Measurements from ENCODE around the gene SPATS1. TPM values are rescaled to one million over a fixed set of nuclear protein-coding genes. Genes with fewer than 3 reads are reported as not detected.

Gene SPATS1
- total RNA-seq, 2 donors from 2014 or later: not detected

DNA sequence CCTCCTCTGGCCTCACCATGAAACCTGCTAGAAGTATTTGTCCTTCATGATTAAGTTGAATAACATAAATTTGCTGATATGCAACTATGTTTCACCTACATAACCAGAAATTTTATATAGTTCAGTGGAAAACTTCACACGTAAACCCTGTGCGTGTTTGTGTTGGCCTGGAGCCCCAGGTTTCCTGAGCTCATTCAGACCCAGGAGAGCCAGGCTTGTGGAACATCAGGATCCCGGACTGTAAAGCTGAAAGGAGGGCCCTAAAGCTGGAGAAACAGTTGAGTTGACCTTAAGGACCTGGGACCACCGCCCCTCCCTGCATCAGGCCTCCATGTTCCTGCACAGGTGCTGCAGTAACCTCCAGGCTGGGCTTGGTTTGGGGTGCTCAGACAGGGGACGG lies 3.1 kb upstream of the SPATS1 start:
- no peak for DNase-seq
- H3K4me1 ChIP-seq (ENCODE audit: control insufficient read depth, insufficient read depth, low read length): peaks cover 4% of the 10 kb centered on the region
- Mint-ChIP-seq H3K4me1 (peaks cover 5% of the 10 kb centered on the region), H3K36me3 (ENCODE audit: low read depth) (no peaks in the 10 kb centered on the region), H3K4me3 (no peak overlapping the region), H3K27ac (no peak overlapping the region), H3K9me3 (no peaks in the 10 kb centered on the region), H3K27me3 (ENCODE audit: insufficient read depth) (peaks cover 30% of the 10 kb centered on the region)
- no peak overlapping the region for H3K4me3 ChIP-seq (ENCODE audit: low read length)
- H3K9me3 ChIP-seq (ENCODE audit: control insufficient read depth, low read length): no peaks in the 10 kb centered on the region
- TF ChIP-seq, protein P1, sequence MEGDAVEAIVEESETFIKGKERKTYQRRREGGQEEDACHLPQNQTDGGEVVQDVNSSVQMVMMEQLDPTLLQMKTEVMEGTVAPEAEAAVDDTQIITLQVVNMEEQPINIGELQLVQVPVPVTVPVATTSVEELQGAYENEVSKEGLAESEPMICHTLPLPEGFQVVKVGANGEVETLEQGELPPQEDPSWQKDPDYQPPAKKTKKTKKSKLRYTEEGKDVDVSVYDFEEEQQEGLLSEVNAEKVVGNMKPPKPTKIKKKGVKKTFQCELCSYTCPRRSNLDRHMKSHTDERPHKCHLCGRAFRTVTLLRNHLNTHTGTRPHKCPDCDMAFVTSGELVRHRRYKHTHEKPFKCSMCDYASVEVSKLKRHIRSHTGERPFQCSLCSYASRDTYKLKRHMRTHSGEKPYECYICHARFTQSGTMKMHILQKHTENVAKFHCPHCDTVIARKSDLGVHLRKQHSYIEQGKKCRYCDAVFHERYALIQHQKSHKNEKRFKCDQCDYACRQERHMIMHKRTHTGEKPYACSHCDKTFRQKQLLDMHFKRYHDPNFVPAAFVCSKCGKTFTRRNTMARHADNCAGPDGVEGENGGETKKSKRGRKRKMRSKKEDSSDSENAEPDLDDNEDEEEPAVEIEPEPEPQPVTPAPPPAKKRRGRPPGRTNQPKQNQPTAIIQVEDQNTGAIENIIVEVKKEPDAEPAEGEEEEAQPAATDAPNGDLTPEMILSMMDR (conservative IDR thresholded peaks at IDR 0.05): no peak
- no peak overlapping the region for H3K9ac ChIP-seq (ENCODE audit: extremely low read depth, low read length, poor library complexity, severe bottlenecking)
- peaks cover 2% of the 10 kb centered on the region for H3K27me3 ChIP-seq (ENCODE audit: control insufficient read depth, insufficient read depth, low read length, poor library complexity, severe bottlenecking)
- WGBS, 2 experiments (ENCODE audit: insufficient coverage in 1 of 2, insufficient read length in 1 of 2): 81 to 86% methylated on average over 4 to 5 of the region's 5 CpGs
- H3K27ac ChIP-seq (ENCODE audit: low read depth, low read length): no peak overlapping the region
- H3K36me3 ChIP-seq (ENCODE audit: control insufficient read depth, insufficient read depth, low read length): no peaks in the 10 kb centered on the region

- TF ChIP-seq, protein P1 (conservative IDR thresholded peaks at IDR 0.05): no peak
- Histone ChIP-seq H3K4me3 (ENCODE audit: low read length) (no peak overlapping the region), H3K9ac (ENCODE audit: extremely low read depth, low read length, poor library complexity, severe bottlenecking) (no peak overlapping the region), H3K4me1 (ENCODE audit: control insufficient read depth, insufficient read depth, low read length) (peaks cover 4% of the 10 kb centered on the region), H3K27ac (ENCODE audit: low read depth, low read length) (no peak overlapping the region), H3K9me3 (ENCODE audit: control insufficient read depth, low read length) (no peaks in the 10 kb centered on the region), H3K27me3 (ENCODE audit: control insufficient read depth, insufficient read depth, low read length, poor library complexity, severe bottlenecking) (peaks cover 4% of the 10 kb centered on the region), H3K36me3 (ENCODE audit: control insufficient read depth, insufficient read depth, low read length) (no peaks in the 10 kb centered on the region)
- 78 to 79% methylated on average over 4 to 7 of the region's 7 CpGs for WGBS, 2 experiments (ENCODE audit: insufficient coverage in 1 of 2, insufficient read length in 1 of 2)
- Mint-ChIP-seq H3K9me3 (no peaks in the 10 kb centered on the region), H3K4me3 (no peak overlapping the region), H3K4me1 (peaks cover 5% of the 10 kb centered on the region), H3K27me3 (ENCODE audit: insufficient read depth) (peaks cover 30% of the 10 kb centered on the region), H3K27ac (no peak overlapping the region), H3K36me3 (ENCODE audit: low read depth) (no peaks in the 10 kb centered on the region)
- DNase-seq: no peak
These were observed 2.5 kb upstream of the SPATS1 start for GRCh38 chr6:44339763-44340625.

DNA sequence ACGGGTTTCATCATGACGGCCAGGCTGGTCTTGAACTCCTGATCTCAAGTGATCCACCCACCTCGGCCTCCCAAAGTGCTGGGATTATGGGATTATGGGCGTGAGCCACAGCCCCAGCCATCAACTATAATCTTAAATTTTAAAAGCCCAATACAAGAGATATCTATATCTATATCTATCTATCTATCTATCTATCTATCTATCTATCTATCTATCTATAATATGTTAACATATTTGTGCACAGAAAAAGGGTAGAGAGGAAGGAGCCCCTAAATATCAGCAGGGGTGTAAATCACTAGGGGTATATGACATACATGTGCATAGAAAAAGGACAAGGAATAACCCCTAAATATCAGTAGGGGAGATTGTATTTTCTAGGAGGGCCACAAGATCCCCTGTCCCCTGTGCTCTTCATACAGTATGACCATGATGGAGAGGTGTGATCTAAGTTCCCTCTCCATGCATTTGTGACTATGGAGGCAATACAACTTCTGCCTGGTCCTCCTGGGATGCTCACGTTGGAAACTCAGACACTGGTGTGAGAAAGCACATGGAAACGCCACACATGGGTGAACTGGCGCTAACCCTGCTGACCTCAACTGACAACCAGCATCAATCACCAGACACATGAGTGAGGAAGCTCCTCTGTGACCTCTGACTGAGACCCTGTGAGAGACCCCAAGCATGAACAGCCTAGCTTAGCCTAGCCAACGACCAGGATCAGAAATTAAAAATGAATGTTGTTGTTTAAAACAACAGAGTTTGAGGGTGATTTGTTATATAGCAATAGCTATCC lies 1.2 kb upstream of the SPATS1 start:
- Mint-ChIP-seq H3K27ac (no peak overlapping the region), H3K36me3 (ENCODE audit: low read depth) (no peaks in the 10 kb centered on the region), H3K4me3 (no peak overlapping the region), H3K4me1 (peaks cover 5% of the 10 kb centered on the region), H3K27me3 (ENCODE audit: insufficient read depth) (peaks cover 30% of the 10 kb centered on the region), H3K9me3 (no peaks in the 10 kb centered on the region)
- Histone ChIP-seq H3K4me1 (ENCODE audit: control insufficient read depth, insufficient read depth, low read length) (peaks cover 4% of the 10 kb centered on the region), H3K36me3 (ENCODE audit: control insufficient read depth, insufficient read depth, low read length) (no peaks in the 10 kb centered on the region), H3K9ac (ENCODE audit: extremely low read depth, low read length, poor library complexity, severe bottlenecking) (no peak overlapping the region), H3K27ac (ENCODE audit: low read depth, low read length) (no peak overlapping the region), H3K9me3 (ENCODE audit: control insufficient read depth, low read length) (no peaks in the 10 kb centered on the region), H3K4me3 (ENCODE audit: low read length) (no peak overlapping the region), H3K27me3 (ENCODE audit: control insufficient read depth, insufficient read depth, low read length, poor library complexity, severe bottlenecking) (peaks cover 4% of the 10 kb centered on the region)
- 70 to 85% methylated on average over 4 to 8 of the region's 8 CpGs for WGBS, 2 experiments (ENCODE audit: insufficient coverage in 1 of 2, insufficient read length in 1 of 2)
- DNase-seq: no peak
- TF ChIP-seq, protein P1 (conservative IDR thresholded peaks at IDR 0.05): no peak
